Peyer's patch (tissue), 4 donors: ENCODE results near the gene BEND7.

Experiments used
- CTCF ChIP-seq, 6 experiments: fragments of 450-650 bp in 4 of 6; fragments of 200-600 bp in 2 of 6; sonication (generic) in 1 of 6; IDR thresholded peaks; one replicate each; pipeline ENCODE4 v1.5.1; 2017 to 2019; ENCODE audit warnings: antibody characterized with exemption in 6 of 6, mild to moderate bottlenecking in 3 of 6, moderate library complexity in 1 of 6
- POLR2A ChIP-seq, 2 donors: fragments of 450-650 bp; IDR thresholded peaks; one replicate each; pipeline ENCODE4 v1.5.1; 2017; ENCODE audit warnings: antibody characterized with exemption in 2 of 2, mild to moderate bottlenecking in 2 of 2, moderate library complexity in 2 of 2

- TF ChIP-seq CTCF (IDR thresholded peaks at IDR 0.05): no peak
- no peak for TF ChIP-seq POLR2A (IDR thresholded peaks at IDR 0.05)
These were observed 31.9 kb downstream of the BEND7 start for GRCh38 chr10:13496931-13497330.
